Cardiac muscle cell (in vitro differentiated cells and primary cell): ENCODE data around the gene PRKCZ. TPM values are rescaled to one million over a fixed set of nuclear protein-coding genes. Genes with fewer than 3 reads are reported as not detected.

Source experiments
- DNase-seq, 2 donors: peaks; one replicate each; pipeline versions ENCODE4 v3.0.0 to v3.0.0-alpha.2; 2010 to 2017; ENCODE audit warnings: low read depth in 1 of 2, low spot score in 1 of 2
- H3K27ac ChIP-seq: fragments of 200-600 bp; sonication (generic); 2 replicates; pipeline ENCODE4 v1.5.1; 2016
- H3K27me3 ChIP-seq: fragments of 200-600 bp; sonication (generic); 2 replicates; pipeline ENCODE4 v1.6.0; 2016; ENCODE audit warnings: control low read depth
- H3K36me3 ChIP-seq: fragments of 200-600 bp; sonication (generic); 2 replicates; pipeline ENCODE4 v1.5.1; 2016; ENCODE audit warnings: control low read depth
- H3K4me1 ChIP-seq: fragments of 200-600 bp; sonication (generic); 2 replicates; pipeline ENCODE4 v1.8.1; 2017; ENCODE audit warnings: low read depth, mild to moderate bottlenecking, mixed run types
- H3K4me3 ChIP-seq: fragments of 200-600 bp; sonication (generic); 2 replicates; pipeline ENCODE4 v1.5.1; 2016; ENCODE audit warnings: mild to moderate bottlenecking
- H3K9me3 ChIP-seq: fragments of 200-600 bp; sonication (generic); 2 replicates; pipeline ENCODE4 v1.5.1; 2017; ENCODE audit warnings: low read depth, mild to moderate bottlenecking, control low read depth
- polyA plus RNA-seq: library from polyadenylated mRNA; unstranded; fragments of >200 nt; fragmentation: Nextera tagmentation; extraction: Ambion mirVana; gene quantifications from 2 replicates; pipeline ENCODE4 v1.2.1, GENCODE V29; 2016
- total RNA-seq: library from RNA; depleted of rRNA; stranded (reverse); fragments of >200 nt; gene quantifications from 2 replicates; pipeline ENCODE4 v1.2.3, GENCODE V29; 2016
- TF ChIP-seq, protein P1 (sequence below): IDR thresholded peaks from 2 replicates; pipeline ENCODE4 v1.5.1; 2012; ENCODE audit warnings: low read depth, mild to moderate bottlenecking, low read length

PRKCZ gene
- total RNA-seq (46.8 and 50.9 TPM in 2 replicates), polyA plus RNA-seq (43.8 and 44.6 TPM in 2 replicates)

DNA sequence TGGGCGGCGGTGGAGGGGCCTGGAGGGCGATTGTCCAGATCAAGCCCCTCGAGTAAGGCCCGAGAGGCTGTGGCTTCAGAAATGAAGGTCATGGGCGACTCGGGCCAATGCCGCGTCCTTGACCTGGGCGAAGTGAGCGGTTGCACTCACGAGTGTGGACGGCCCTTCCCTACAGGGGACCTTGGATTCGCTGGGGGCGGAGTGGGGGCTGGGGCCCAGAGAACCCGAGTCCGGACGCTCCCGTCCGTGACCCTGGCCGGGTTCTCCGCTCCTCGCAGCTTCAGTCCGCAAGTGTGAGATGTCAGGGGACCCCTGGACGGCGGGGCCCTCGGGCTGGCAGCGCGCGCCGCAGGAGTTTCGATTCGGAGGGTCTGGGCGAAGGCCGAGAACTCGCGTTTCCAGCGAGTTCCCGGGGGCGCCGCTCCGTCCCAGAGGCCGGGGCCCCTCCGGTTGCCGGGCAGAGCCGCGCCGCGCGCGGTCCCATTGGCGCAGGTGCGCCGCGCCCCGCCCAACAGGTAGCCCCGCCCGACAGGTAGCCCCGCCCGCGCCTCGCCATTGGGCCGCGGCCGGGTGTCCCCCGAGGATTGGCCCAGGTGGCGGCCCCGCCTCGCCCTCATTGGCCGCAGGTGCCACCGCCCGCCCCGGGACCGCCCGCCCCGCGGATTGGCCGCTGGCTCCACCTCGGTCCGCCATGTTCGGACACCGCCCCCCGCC lies at the start of gene PRKCZ:
TSS of gene PRKCZ (plus strand) at position 694 of the 714 bp plus-strand sequence. CDS start 220 bp downstream, outside the sequence.
- DNase-seq, result peak; percentile 21 to 95
- Histone ChIP-seq H3K27me3 (peaks cover 8% of the 10 kb centered on the region), H3K27ac (peak within 1 kb of the TSS; percentile 78), H3K4me1 (peaks cover 10% of the 10 kb centered on the region), H3K9me3 (no peaks in the 10 kb centered on the region), H3K36me3 (no peaks in the 10 kb centered on the region), H3K4me3 (peak within 1 kb of the TSS; percentile 76)
- TF ChIP-seq, protein P1, sequence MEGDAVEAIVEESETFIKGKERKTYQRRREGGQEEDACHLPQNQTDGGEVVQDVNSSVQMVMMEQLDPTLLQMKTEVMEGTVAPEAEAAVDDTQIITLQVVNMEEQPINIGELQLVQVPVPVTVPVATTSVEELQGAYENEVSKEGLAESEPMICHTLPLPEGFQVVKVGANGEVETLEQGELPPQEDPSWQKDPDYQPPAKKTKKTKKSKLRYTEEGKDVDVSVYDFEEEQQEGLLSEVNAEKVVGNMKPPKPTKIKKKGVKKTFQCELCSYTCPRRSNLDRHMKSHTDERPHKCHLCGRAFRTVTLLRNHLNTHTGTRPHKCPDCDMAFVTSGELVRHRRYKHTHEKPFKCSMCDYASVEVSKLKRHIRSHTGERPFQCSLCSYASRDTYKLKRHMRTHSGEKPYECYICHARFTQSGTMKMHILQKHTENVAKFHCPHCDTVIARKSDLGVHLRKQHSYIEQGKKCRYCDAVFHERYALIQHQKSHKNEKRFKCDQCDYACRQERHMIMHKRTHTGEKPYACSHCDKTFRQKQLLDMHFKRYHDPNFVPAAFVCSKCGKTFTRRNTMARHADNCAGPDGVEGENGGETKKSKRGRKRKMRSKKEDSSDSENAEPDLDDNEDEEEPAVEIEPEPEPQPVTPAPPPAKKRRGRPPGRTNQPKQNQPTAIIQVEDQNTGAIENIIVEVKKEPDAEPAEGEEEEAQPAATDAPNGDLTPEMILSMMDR, result no peak

DNA sequence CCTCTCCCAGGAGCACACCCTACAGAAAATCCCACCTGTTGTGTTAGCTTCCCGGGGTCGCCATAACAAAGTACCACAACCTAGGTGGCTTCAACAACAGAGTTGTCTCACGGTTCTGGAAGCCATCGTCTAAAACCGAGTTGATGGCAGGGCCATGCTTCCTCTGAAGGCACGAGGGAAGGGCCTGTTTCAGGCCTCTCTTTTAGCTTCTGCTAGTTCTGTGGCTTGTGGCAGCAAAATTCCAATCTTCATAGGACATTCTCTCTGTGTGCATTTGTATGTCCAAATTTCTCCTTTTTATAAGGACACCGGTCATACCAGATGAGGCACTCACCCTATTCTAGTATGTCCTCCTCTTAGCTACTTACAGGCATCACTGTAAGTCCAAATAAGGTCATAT lies 49.8 kb upstream of the PRKCZ start:
- H3K4me3 ChIP-seq, result no peak overlapping the region
- H3K36me3 ChIP-seq, result no peaks in the 10 kb centered on the region
- H3K27ac ChIP-seq, result no peak overlapping the region
- peaks cover 3% of the 10 kb centered on the region for H3K4me1 ChIP-seq
- TF ChIP-seq, protein P1, result no peak
- no peaks in the 10 kb centered on the region for H3K27me3 ChIP-seq
- no peaks in the 10 kb centered on the region for H3K9me3 ChIP-seq
- no peak for DNase-seq

DNA sequence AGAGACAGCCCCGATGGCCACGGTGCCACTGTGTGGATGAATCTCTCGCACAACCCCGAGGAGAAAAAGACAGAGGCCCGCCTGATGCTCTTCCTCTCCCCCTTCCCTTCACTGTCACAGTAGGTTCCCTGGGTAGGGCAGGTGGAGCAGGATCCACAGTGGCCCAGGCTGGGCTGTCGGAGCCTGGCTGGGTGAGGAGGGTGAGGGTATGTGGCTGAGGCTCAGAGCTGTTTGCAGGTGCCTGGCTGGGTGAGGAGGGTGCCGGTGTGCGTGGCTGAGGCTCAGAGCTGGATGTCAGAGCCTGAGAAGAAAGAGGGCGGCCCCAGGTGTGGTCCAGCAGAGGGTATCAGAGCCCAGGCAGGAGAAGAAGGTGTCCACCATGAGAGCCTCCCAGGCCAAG lies 49.4 kb upstream of the PRKCZ start:
- no peak overlapping the region for H3K27ac ChIP-seq
- TF ChIP-seq, protein P1, result no peak
- no peak for DNase-seq
- no peak overlapping the region for H3K4me3 ChIP-seq
- no peaks in the 10 kb centered on the region for H3K27me3 ChIP-seq
- H3K9me3 ChIP-seq, result no peaks in the 10 kb centered on the region
- peaks cover 3% of the 10 kb centered on the region for H3K4me1 ChIP-seq
- no peaks in the 10 kb centered on the region for H3K36me3 ChIP-seq

DNA sequence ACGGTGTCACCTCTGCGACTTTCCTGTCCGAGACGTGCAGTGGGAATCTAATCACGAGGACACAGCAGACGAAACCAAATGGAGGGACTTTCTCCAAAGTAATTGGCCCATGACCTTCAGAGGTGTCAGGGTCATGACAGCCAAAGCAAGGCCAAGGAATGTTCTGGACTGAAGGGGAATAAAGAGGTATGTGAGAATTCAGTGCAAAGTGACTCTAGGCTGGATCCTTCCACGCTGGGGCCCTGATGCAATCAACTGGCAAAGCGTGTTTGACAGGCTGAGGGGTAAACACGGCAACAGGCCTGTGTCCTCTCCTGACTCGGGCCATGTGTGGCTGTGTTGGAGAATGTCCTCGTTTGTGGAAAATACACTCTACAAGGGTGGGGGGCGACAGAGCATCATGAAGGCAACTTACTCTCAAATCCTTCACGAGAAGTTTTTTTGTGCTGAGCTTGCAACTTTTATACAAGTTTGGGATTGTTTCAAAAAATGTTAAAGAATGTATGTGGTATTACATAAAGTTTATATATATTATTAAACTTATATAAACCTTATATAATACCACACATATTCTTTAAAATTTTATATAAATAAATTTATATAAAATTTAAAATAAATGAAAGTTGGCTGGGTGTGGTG lies 48.3 kb upstream of the PRKCZ start:
- Histone ChIP-seq H3K4me1 (peaks cover 3% of the 10 kb centered on the region), H3K4me3 (no peak overlapping the region), H3K27me3 (no peaks in the 10 kb centered on the region), H3K27ac (no peak overlapping the region), H3K36me3 (no peaks in the 10 kb centered on the region), H3K9me3 (no peaks in the 10 kb centered on the region)
- TF ChIP-seq, protein P1, result no peak
- DNase-seq, result no peak

DNA sequence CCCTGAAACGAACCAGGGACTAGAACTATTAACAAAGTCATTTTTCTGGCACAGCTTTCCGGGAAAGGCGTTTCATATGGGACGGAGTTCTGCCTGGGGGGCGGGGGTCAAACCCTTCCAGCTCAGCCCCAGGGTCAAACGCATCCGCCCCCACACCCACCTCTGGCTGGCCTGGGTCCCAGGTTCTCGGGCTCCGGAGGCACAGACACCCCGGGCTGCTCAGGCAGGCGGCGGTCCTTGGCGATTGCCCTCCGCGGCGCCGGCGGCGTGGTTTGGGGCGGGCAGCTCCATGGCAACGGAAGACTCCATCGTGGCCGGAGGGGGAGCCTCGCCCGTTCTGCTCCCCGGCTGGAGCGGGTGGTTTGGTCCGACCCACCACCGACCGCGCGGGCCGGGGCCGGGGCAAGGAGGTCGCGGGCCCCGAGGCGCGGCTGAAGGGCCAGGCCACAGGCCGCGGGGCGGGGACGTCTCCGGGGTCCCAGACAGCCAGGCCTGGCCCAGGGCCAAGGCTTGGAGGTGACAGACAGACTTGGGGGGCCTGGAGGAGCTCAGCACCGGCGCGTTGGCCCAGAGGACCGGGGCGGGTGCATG lies 46.6 kb upstream of the PRKCZ start, which contains the start of gene CFAP74:
TSS of gene CFAP74 (minus strand) at position 246 of the 591 bp plus-strand sequence. CDS start 12,830 bp downstream, outside the sequence.
- no peaks in the 10 kb centered on the region for H3K9me3 ChIP-seq
- TF ChIP-seq, protein P1, result no peak
- no peaks in the 10 kb centered on the region for H3K27me3 ChIP-seq
- DNase-seq, result peak; percentile 83 to 92
- H3K4me3 ChIP-seq, result peak within 1 kb of the TSS; percentile 8
- H3K27ac ChIP-seq, result no peak within 1 kb of the TSS
- H3K4me1 ChIP-seq, result peaks cover 3% of the 10 kb centered on the region
- no peaks in the 10 kb centered on the region for H3K36me3 ChIP-seq
